WTC11 (cell line): ENCODE measurements around the gene TRIOBP.

Experiments
- ATF3 ChIP-seq: sonication (generic); formaldehyde crosslinking; conservative IDR thresholded peaks from 2 replicates; pipeline ENCODE4 v1.8.1; 2022; ENCODE audit warnings: mild to moderate bottlenecking, missing genetic modification reagents
- ATF6 ChIP-seq: sonication (generic); formaldehyde crosslinking; IDR thresholded peaks from 2 replicates; pipeline ENCODE4 v1.8.1; 2023; ENCODE audit warnings: mild to moderate bottlenecking, missing genetic modification reagents
- CTCF ChIP-seq: fragments of 200-600 bp; IDR thresholded peaks from 2 replicates; pipeline ENCODE4 v1.8.0; 2022; ENCODE audit warnings: antibody characterized with exemption
- ETV6 ChIP-seq: sonication (generic); formaldehyde crosslinking; IDR thresholded peaks from 2 replicates; pipeline ENCODE4 v1.8.1; 2022; ENCODE audit warnings: mild to moderate bottlenecking, missing genetic modification reagents
- MAX ChIP-seq: sonication (generic); formaldehyde crosslinking; IDR thresholded peaks from 2 replicates; pipeline ENCODE4 v1.8.0; 2022; ENCODE audit warnings: mild to moderate bottlenecking, missing genetic modification reagents
- NFE2L1 ChIP-seq: sonication (generic); formaldehyde crosslinking; IDR thresholded peaks from 2 replicates; pipeline ENCODE4 v1.8.1; 2023; ENCODE audit warnings: missing genetic modification reagents
- NR2C2 ChIP-seq: sonication (generic); formaldehyde crosslinking; IDR thresholded peaks from 2 replicates; pipeline ENCODE4 v1.8.0; 2022; ENCODE audit warnings: mild to moderate bottlenecking, missing genetic modification reagents
- TCF7 ChIP-seq: sonication (generic); formaldehyde crosslinking; IDR thresholded peaks from 2 replicates; pipeline ENCODE4 v1.8.0; 2022; ENCODE audit warnings: mild to moderate bottlenecking, low read depth, missing genetic modification reagents, moderate library complexity
- ZNF138 ChIP-seq: sonication (generic); formaldehyde crosslinking; conservative IDR thresholded peaks from 2 replicates; pipeline ENCODE4 v1.8.1; 2022; ENCODE audit warnings: mild to moderate bottlenecking, moderate library complexity, missing genetic modification reagents

GRCh38 chr22:37674248-37674647 lies 22.6 kb upstream of the TRIOBP start:
- TF ChIP-seq CTCF, result no peak
- TF ChIP-seq MAX (CRISPR knock-in tag), result no peak
- TF ChIP-seq ZNF138, result no peak
- TF ChIP-seq NFE2L1, result no peak
- TF ChIP-seq NR2C2 (CRISPR knock-in tag), result no peak
- TF ChIP-seq TCF7 (CRISPR knock-in tag), result no peak
- TF ChIP-seq ETV6 (CRISPR knock-in tag), result no peak
- no peak for TF ChIP-seq ATF6 (CRISPR knock-in tag)
- TF ChIP-seq ATF3 (CRISPR knock-in tag), result no peak
